Left ventricle myocardium inferior (tissue), 1 donor: ENCODE data around the gene TAF15. TPM values are rescaled to one million over a fixed set of nuclear protein-coding genes. Genes with fewer than 3 reads are reported as not detected.

Source experiments
- DNase-seq: peaks from one replicate; pipeline ENCODE4 v3.0.0-alpha.2; 2020
- H3K27ac ChIP-seq: fragments of 200-600 bp; replicated peaks from 2 replicates; pipeline ENCODE4 v1.8.0; 2021
- H3K27me3 ChIP-seq: fragments of 200-600 bp; 2 replicates; pipeline ENCODE4 v1.8.0; 2021; ENCODE audit warnings: low read depth
- H3K36me3 ChIP-seq: fragments of 200-600 bp; 2 replicates; pipeline ENCODE4 v1.8.0; 2021
- H3K4me1 ChIP-seq: fragments of 200-600 bp; 2 replicates; pipeline ENCODE4 v1.8.0; 2021
- H3K4me3 ChIP-seq: fragments of 200-600 bp; 2 replicates; pipeline ENCODE4 v1.8.0; 2021; ENCODE audit warnings: mild to moderate bottlenecking, moderate library complexity
- H3K9me3 ChIP-seq: fragments of 200-600 bp; replicated peaks from 2 replicates; pipeline ENCODE4 v1.8.0; 2021
- intact Hi-C: fragments of 100-400 bp; cut with micrococcal nuclease; formaldehyde crosslinking; loops from one replicate; pipeline ENCODE4 v1.11.0; 2022
- total RNA-seq: library from RNA; stranded (reverse); fragmentation: NEBNext Ultra II Directional; extraction: Animal tissue kit (Norgen Biotek cat#: 25700); gene quantifications from one replicate; pipeline ENCODE4 v1.2.1, GENCODE V29; 2021
- TF ChIP-seq, protein P1 (sequence below): fragments of 200-600 bp; IDR thresholded peaks from 2 replicates; pipeline ENCODE4 v1.8.0; 2021; ENCODE audit warnings: antibody characterized with exemption, mild to moderate bottlenecking, borderline replicate concordance
- donor health status: DM: no; HTN: yes; CAD: no; lungs with severe emphysema.

TAF15 gene
- total RNA-seq, 1 donor from 2014 or later, result 113 TPM

DNA sequence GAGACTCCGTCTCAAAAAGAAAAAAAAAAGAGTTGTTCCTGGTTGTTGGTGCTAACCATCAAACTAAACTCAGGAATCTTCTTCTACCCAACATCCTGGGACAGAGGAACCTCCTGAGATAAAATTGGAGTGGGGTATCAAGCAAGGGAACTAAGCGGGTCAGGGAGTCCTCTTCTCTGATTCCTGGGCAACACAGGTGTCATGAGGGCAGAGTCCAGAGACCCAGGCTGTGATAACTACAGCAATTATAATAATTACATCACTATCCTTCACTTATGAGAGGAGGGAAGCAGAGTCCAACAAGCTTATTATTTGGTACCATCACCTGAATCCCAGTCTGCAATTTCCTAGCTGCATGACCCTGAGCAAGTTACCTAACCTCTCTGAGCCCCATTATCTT, 40.5 kb upstream of the TAF15 start:
- Histone ChIP-seq H3K9me3 (no peaks in the 10 kb centered on the region), H3K27ac (no peak overlapping the region), H3K27me3 (no peaks in the 10 kb centered on the region), H3K36me3 (no peaks in the 10 kb centered on the region), H3K4me3 (no peak overlapping the region), H3K4me1 (peaks cover 10% of the 10 kb centered on the region)
- DNase-seq, result no peak
- TF ChIP-seq, protein P1, sequence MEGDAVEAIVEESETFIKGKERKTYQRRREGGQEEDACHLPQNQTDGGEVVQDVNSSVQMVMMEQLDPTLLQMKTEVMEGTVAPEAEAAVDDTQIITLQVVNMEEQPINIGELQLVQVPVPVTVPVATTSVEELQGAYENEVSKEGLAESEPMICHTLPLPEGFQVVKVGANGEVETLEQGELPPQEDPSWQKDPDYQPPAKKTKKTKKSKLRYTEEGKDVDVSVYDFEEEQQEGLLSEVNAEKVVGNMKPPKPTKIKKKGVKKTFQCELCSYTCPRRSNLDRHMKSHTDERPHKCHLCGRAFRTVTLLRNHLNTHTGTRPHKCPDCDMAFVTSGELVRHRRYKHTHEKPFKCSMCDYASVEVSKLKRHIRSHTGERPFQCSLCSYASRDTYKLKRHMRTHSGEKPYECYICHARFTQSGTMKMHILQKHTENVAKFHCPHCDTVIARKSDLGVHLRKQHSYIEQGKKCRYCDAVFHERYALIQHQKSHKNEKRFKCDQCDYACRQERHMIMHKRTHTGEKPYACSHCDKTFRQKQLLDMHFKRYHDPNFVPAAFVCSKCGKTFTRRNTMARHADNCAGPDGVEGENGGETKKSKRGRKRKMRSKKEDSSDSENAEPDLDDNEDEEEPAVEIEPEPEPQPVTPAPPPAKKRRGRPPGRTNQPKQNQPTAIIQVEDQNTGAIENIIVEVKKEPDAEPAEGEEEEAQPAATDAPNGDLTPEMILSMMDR, result no peak
- intact Hi-C loops, result no loop called here

DNA sequence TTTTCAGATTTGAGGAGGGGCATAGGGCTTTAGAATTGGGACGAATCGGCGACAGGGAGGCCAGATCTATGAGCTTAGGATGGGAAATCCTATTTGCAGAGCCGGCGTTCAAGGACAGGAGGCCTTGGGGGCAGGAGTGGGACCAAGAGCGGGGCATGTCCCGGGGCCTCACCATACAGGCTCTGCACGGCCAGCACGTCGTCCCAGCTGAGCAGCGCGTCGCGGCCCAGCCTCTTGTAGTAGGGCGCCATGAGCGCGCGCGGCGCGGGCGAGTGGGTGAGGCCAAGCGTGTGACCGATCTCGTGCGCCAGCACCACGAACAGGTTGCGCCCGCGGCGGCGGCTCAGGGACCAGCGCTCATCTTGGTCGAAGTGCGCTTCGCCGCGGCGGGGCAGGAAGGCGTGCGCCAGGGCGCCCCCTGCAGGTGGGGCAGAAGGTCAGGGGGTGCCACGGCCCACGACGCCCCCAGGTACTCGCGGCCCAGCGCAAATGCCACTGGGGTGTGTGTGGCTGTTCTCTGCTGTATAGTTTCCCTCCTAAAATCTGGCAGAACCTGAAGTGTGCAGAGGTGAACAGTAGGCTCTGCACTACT, 39.3 kb upstream of the TAF15 start:
- no peak for DNase-seq
- no peaks in the 10 kb centered on the region for H3K27me3 ChIP-seq
- intact Hi-C loops, result no loop called here
- no peaks in the 10 kb centered on the region for H3K9me3 ChIP-seq
- H3K4me3 ChIP-seq, result no peak overlapping the region
- no peaks in the 10 kb centered on the region for H3K36me3 ChIP-seq
- H3K4me1 ChIP-seq, result peaks cover 13% of the 10 kb centered on the region
- TF ChIP-seq, protein P1, result no peak
- H3K27ac ChIP-seq, result no peak overlapping the region

DNA sequence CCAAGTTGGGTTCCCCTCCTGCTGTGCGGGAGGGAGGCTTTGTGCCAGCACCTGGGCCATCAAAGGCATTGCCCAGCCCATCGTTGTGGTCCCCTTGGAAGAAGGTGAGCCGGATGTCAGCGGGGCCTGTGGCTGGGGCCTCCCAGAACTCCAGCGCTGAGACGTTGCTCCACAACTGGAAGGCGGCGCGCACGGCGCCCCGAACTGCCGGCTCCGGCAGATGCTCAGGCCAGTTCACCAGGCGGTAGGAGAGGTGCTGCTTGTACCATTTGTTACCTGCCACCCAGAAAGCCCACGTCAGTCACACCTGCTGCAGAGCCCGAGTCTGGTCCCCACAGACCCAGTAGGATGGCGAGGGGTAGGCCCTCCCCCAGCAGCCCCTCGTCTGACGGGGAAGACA, 36.2 kb upstream of the TAF15 start:
- Histone ChIP-seq H3K4me1 (peaks cover 22% of the 10 kb centered on the region), H3K4me3 (no peak overlapping the region), H3K36me3 (no peaks in the 10 kb centered on the region), H3K27ac (no peak overlapping the region), H3K9me3 (no peaks in the 10 kb centered on the region), H3K27me3 (no peaks in the 10 kb centered on the region)
- intact Hi-C loops, result no loop called here
- DNase-seq, result no peak
- TF ChIP-seq, protein P1, result no peak

DNA sequence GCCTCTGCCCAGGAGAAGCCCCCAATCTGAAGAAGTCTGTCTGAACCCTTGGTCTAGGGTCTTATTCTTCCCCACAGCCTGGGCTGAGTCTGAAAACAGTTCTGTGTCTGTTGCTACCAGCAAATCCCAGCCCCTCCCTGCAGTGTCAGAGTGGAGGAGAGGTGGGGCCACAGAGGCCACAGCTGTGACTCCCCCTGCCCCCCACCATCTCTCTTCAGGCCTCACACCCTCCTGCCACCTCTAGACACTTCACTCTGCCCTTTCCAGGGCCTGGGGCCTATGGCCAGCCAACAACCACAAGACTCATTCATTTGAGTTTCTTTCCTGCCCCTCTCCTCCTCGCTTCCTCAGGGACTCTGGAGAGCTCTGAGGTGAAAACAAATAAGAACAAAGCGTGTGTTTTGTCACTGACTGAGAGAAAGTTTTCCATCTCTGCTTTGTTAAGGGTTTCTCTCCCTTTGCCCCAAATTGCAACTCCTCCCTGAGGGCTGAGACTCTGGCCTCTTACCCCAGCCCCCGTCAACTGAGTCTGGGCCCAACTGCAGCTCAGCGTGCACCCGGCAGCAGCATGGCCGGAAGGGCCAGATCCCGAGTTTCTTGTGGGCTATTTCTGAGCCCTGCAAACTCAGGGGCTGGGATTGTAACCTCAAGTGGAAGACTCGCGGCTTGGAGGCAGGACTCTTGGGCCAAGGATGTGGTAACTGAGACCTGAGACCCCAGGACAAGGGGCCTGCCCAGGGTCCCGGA, 35.4 kb upstream of the TAF15 start:
- no peaks in the 10 kb centered on the region for H3K9me3 ChIP-seq
- no peak overlapping the region for H3K4me3 ChIP-seq
- H3K4me1 ChIP-seq, result peaks cover 22% of the 10 kb centered on the region
- H3K36me3 ChIP-seq, result no peaks in the 10 kb centered on the region
- DNase-seq, result no peak
- intact Hi-C loops, result no loop called here
- no peak overlapping the region for H3K27ac ChIP-seq
- TF ChIP-seq, protein P1, result no peak
- no peaks in the 10 kb centered on the region for H3K27me3 ChIP-seq

DNA sequence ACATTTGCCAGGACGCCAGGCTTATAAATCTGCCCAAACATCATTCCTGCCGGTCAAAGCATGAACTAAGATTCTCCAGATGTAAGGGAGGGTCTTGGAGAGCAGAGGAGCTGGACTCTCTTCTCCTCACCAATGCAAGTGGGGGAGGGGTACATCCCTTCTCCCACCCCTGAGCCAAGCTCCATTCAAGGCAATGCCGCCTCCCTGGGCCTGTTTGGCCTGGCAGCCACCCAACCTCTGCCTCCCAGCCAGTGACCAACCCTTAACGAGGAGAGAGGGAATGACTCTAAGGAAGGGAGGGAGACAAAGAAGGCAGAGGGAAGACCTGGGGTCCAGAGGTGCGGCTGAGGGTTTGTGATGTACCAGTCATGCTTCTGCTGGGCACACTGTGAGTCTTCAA, 34.8 kb upstream of the TAF15 start:
- no peaks in the 10 kb centered on the region for H3K36me3 ChIP-seq
- no peaks in the 10 kb centered on the region for H3K9me3 ChIP-seq
- no peak overlapping the region for H3K4me3 ChIP-seq
- intact Hi-C loops, result no loop called here
- no peak overlapping the region for H3K27ac ChIP-seq
- TF ChIP-seq, protein P1, result no peak
- H3K27me3 ChIP-seq, result no peaks in the 10 kb centered on the region
- no peak for DNase-seq
- peaks cover 22% of the 10 kb centered on the region for H3K4me1 ChIP-seq
